Stomach (tissue), 9 donors: ENCODE data around the gene TMOD1. TPM values are rescaled to one million over a fixed set of nuclear protein-coding genes. Genes with fewer than 3 reads are reported as not detected.
"Not testable (repeated sequence)": the region's sequence is repeated elsewhere in the genome, so short reads cannot be mapped to it uniquely, and the experiment has no call there.

Source experiments
- DNase-seq, 2 donors: peaks; one replicate each; pipeline versions ENCODE4 v3.0.0 to v3.0.0-alpha.2; 2013 to 2019
- H3K27ac ChIP-seq, 5 donors: fragments of 200-600 bp in 4 of 5; sonication (generic) in 4 of 5; one replicate each; pipeline ENCODE4 v1.5.1; 2013 to 2019; ENCODE audit warnings: mild to moderate bottlenecking in 1 of 5, moderate library complexity in 1 of 5
- H3K27me3 ChIP-seq, 3 donors: fragments of 200-600 bp; sonication (generic); one replicate each; pipeline ENCODE4 v1.5.1; 2017 to 2019; ENCODE audit warnings: mixed run types in 1 of 3
- H3K36me3 ChIP-seq, 4 donors: fragments of 200-600 bp; sonication (generic); 1 replicate in 3 of 4; 2 replicates in 1 of 4; pipeline ENCODE4 v1.5.1; 2016 to 2019
- H3K4me1 ChIP-seq, 4 donors: fragments of 200-600 bp; sonication (generic); one replicate each; pipeline ENCODE4 v1.5.1; 2016 to 2019
- H3K4me3 ChIP-seq, 4 donors: fragments of 200-600 bp; sonication (generic) in 3 of 4; one replicate each; pipeline ENCODE4 v1.5.1; 2016 to 2019; ENCODE audit warnings: mild to moderate bottlenecking in 1 of 4
- H3K9me3 ChIP-seq, 4 donors: fragments of 200-600 bp; sonication (generic); one replicate each; pipeline ENCODE4 v1.5.1; 2016 to 2019
- CTCF ChIP-seq, 7 experiments: fragments of 450-650 bp in 4 of 7; fragments of 200-600 bp in 3 of 7; sonication (generic) in 3 of 7; IDR thresholded peaks; one replicate each; pipeline ENCODE4 v1.5.1; 2016 to 2019; ENCODE audit warnings: antibody characterized with exemption in 7 of 7, control low read depth in 2 of 7, mild to moderate bottlenecking in 1 of 7
- EP300 ChIP-seq: sonication (generic); formaldehyde crosslinking; IDR thresholded peaks from one replicate; pipeline ENCODE4 v1.6.1; 2017; ENCODE audit warnings: antibody characterized with exemption
- POLR2A ChIP-seq, 4 donors: fragments of 450-650 bp; IDR thresholded peaks; one replicate each; pipeline ENCODE4 v1.6.1; 2016; ENCODE audit warnings: antibody characterized with exemption in 4 of 4, control low read depth in 2 of 4, mild to moderate bottlenecking in 1 of 4, moderate library complexity in 1 of 4
- POLR2AphosphoS5 ChIP-seq, 3 donors: sonication (generic); formaldehyde crosslinking; IDR thresholded peaks; one replicate each; pipeline ENCODE4 v1.6.1; 2016; ENCODE audit warnings: antibody characterized with exemption in 3 of 3
- WGBS, 5 donors: extraction: QIAGEN DNeasy Blood & Tissue Kit in 3 of 5; methylation state at CpG; one replicate each; pipeline versions ENCODE4 v1.1.5 to v1.1.7; 2013 to 2018; 5-methylcytosine and 5-hydroxymethylcytosine counted together
- intact Hi-C: fragments of 100-400 bp; cut with DNase I; formaldehyde crosslinking; loops from one replicate; pipeline ENCODE4 v1.15.1; 2023; ENCODE audit warnings: low total_unique reads
- polyA plus RNA-seq, 3 donors: library from polyadenylated mRNA; stranded (reverse); fragments of 200-250 nt; gene quantifications; one replicate each; pipeline ENCODE4 v1.2.3, GENCODE V29; 2013
- total RNA-seq, 5 donors: library from RNA; depleted of rRNA; stranded (reverse); fragments of >200 nt; gene quantifications; one replicate each; pipeline versions ENCODE4 v1.1.0 to v1.2.3, GENCODE V29; 2014 to 2016
- donor health status: healthy with polysubstance abuse.
- donor health status: Bipolar disorder and iron deficiency.
- donor health status: healthy.

TMOD1 gene
- total and polyA plus RNA-seq, 8 donors: 4.6 to 34.8 (median 11.2) TPM

- DNase-seq: no peak
- intact Hi-C loops: no loop called here
- TF ChIP-seq CTCF (IDR thresholded peaks at IDR 0.05): no peak
- TF ChIP-seq POLR2AphosphoS5 (IDR thresholded peaks at IDR 0.05): no peak
- TF ChIP-seq EP300: no peak
- no peak for TF ChIP-seq POLR2A (IDR thresholded peaks at IDR 0.05)
- no peak overlapping the region for H3K27ac ChIP-seq
- 56 to 93% (median 84%) methylated on average over 1 of the region's 1 CpG for WGBS, 5 donors
- H3K9me3 ChIP-seq: no peaks in the 10 kb centered on the region
- H3K36me3 ChIP-seq: peaks cover 6 to 79% (median 68%) of the 10 kb centered on the region in 4 donors
- H3K4me3 ChIP-seq: no peak overlapping the region
- peaks cover 0 to 9% (median 4%) of the 10 kb centered on the region in 4 donors for H3K4me1 ChIP-seq
- H3K27me3 ChIP-seq: no peaks in the 10 kb centered on the region
These were observed 116.5 kb downstream of the TMOD1 start for GRCh38 chr9:97617939-97618416.

DNA sequence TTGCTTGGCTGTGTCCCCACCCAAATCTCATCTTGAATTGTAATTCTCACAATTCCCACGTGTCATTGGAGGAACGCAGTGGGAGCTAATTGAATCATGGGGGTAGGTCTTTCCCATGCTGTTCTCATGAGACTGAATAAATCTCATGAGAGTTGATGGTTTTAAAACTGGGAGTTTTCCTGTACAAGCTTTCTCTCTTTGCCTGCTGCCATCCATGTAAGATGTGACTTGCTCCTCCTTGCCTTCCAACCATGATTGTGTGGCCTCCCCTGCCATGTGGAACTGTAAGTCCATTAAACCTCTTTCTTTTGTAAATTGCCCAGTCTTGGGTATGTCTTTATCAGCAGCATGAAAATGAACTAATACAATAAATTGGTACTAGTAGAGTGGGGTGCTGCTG lies 118.6 kb downstream of the TMOD1 start:
- H3K4me3 ChIP-seq, H3K4me1 ChIP-seq, H3K27me3 ChIP-seq, H3K27ac ChIP-seq, H3K9me3 ChIP-seq, intact Hi-C loops, DNase-seq: not testable (repeated sequence)
- 93 to 100% (median 97%) methylated on average over 2 of the region's 2 CpGs for WGBS, 5 donors
- peaks cover 10 to 84% (median 74%) of the 10 kb centered on the region in 4 donors for H3K36me3 ChIP-seq

- H3K36me3 ChIP-seq: peaks cover 15 to 78% (median 64%) of the 10 kb centered on the region in 4 donors
- H3K27ac ChIP-seq, DNase-seq, H3K4me1 ChIP-seq, H3K4me3 ChIP-seq, H3K27me3 ChIP-seq, intact Hi-C loops, H3K9me3 ChIP-seq: not testable (repeated sequence)
- WGBS, 5 donors: 95 to 98% (median 95%) methylated on average over 5 of the region's 5 CpGs
These were observed 121.0 kb downstream of the TMOD1 start for GRCh38 chr9:97622483-97622882.

GRCh38 chr9:97623946-97624345 lies 122.5 kb downstream of the TMOD1 start:
- Histone ChIP-seq H3K4me1 (peaks cover 5 to 17% (median 11%) of the 10 kb centered on the region in 4 donors), H3K36me3 (peaks cover 13 to 69% (median 59%) of the 10 kb centered on the region in 4 donors), H3K27me3 (no peaks in the 10 kb centered on the region), H3K27ac (no peak overlapping the region), H3K4me3 (no peak overlapping the region), H3K9me3 (no peaks in the 10 kb centered on the region)
- WGBS, 5 donors: 93 to 100% (median 96%) methylated on average over 1 of the region's 1 CpG
- TF ChIP-seq POLR2AphosphoS5 (IDR thresholded peaks at IDR 0.05) (no peak), EP300 (no peak), CTCF (IDR thresholded peaks at IDR 0.05) (no peak), POLR2A (IDR thresholded peaks at IDR 0.05) (no peak)
- intact Hi-C loops: no loop called here
- DNase-seq: no peak

- no peaks in the 10 kb centered on the region for H3K9me3 ChIP-seq
- H3K27ac ChIP-seq: no peak overlapping the region
- peaks cover 5 to 26% (median 15%) of the 10 kb centered on the region in 4 donors for H3K4me1 ChIP-seq
- TF ChIP-seq EP300 (no peak), CTCF (IDR thresholded peaks at IDR 0.05) (no peak), POLR2AphosphoS5 (IDR thresholded peaks at IDR 0.05) (no peak), POLR2A (IDR thresholded peaks at IDR 0.05) (no peak)
- no peak overlapping the region for H3K4me3 ChIP-seq
- intact Hi-C loops: no loop called here
- no peaks in the 10 kb centered on the region for H3K27me3 ChIP-seq
- peaks cover 13 to 56% (median 50%) of the 10 kb centered on the region in 4 donors for H3K36me3 ChIP-seq
- 63 to 85% (median 63%) methylated on average over 3 of the region's 3 CpGs for WGBS, 5 donors
- no peak for DNase-seq
These were observed 124.2 kb downstream of the TMOD1 start for GRCh38 chr9:97625620-97626019.
